Activated CD4-positive, alpha-beta memory T cell treated with anti-CD3 and anti-CD28 coated beads for 36 hours (primary cell): ENCODE data around the gene JADE3. TPM values are rescaled to one million over a fixed set of nuclear protein-coding genes. Genes with fewer than 3 reads are reported as not detected.

Source experiments
- CTCF ChIA-PET: fragments of 350-600 bp; sonication (Branson Sonifier 250); formaldehyde crosslinking; loops from one replicate; lab custom pipeline; 2021; ENCODE audit warnings: antibody characterized with exemption, inconsistent platforms; lab: Charles Lee
- POLR2A ChIA-PET: fragments of 350-600 bp; sonication (Branson Sonifier 250); formaldehyde crosslinking; loops from one replicate; lab custom pipeline; 2021; ENCODE audit warnings: antibody characterized with exemption; lab: Charles Lee
- DNase-seq: peaks from one replicate; pipeline ENCODE4 v3.0.0-alpha.2; 2020
- H3K27ac Mint-ChIP-seq: one replicate; pipeline ENCODE4 v1.8.0; 2021; ENCODE audit warnings: mixed read lengths
- H3K27me3 Mint-ChIP-seq: one replicate; pipeline ENCODE4 v1.8.0; 2021; ENCODE audit warnings: mixed read lengths
- H3K36me3 Mint-ChIP-seq: one replicate; pipeline ENCODE4 v1.8.0; 2021; ENCODE audit warnings: mixed read lengths
- H3K4me1 Mint-ChIP-seq: one replicate; pipeline ENCODE4 v1.8.0; 2021; ENCODE audit warnings: low read depth, mixed read lengths
- H3K4me3 Mint-ChIP-seq: one replicate; pipeline ENCODE4 v1.8.0; 2021; ENCODE audit warnings: mild to moderate bottlenecking, mixed read lengths
- H3K9me3 Mint-ChIP-seq: one replicate; pipeline ENCODE4 v1.8.0; 2021; ENCODE audit warnings: mixed read lengths
- intact Hi-C: fragments of 100-400 bp; cut with micrococcal nuclease; formaldehyde crosslinking; loops from one replicate; pipeline ENCODE4 v1.15.1; 2023
- total RNA-seq, 2 experiments: library from RNA; stranded (reverse); gene quantifications; one replicate each; pipeline ENCODE4 v1.2.3, GENCODE V29; 2021

JADE3 gene
- 1 to 10 TPM; 1.4 to 1.5 TPM for total RNA-seq

DNA sequence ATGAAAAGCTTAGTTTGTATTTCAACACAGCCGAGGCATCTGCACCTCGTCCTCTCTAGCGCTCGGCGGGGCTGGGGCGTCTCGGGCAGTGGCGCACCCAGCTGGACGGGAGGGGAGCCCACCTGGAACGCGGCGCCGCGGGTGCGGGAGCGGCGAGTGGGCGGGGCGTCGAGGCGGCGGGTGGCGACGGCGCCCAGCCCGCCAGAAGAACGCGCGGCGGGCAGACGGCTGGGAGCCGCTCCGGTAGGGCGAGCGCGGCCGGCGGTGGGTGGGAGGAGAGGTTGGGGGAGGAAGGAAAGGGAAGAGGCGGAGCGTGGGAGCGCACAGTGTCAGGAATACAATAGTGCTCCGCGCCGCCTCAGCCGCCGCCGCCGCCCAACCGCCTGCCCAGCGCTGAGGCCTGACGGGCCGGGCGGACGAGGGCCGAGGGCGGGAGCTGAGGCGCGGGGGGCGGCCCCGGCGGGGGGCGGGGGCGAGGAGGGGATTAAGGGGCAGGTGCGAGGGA, at the start of gene JADE3:
Gene JADE3, plus strand, starts transcription at position 324 of the 505 bp plus-strand sequence. CDS start 72,474 bp downstream, outside the sequence.
- ChIA-PET CTCF (interaction anchor here (0.6 to 1.2 kb wide), 2 partner anchors 73 to 111 kb away, joined by 3 read pairs; no protein-coding TSS in a partner anchor), POLR2A (no interaction called here)
- peaks cover 21% of the 10 kb centered on the region for H3K27me3 Mint-ChIP-seq
- intact Hi-C loops, result no loop called here
- H3K4me3 Mint-ChIP-seq, result peak within 1 kb of the TSS; percentile 72
- no peaks in the 10 kb centered on the region for H3K36me3 Mint-ChIP-seq
- no peak within 1 kb of the TSS for H3K27ac Mint-ChIP-seq
- peak; percentile 33 for DNase-seq
- H3K9me3 Mint-ChIP-seq, result no peaks in the 10 kb centered on the region
- peaks cover 12% of the 10 kb centered on the region for H3K4me1 Mint-ChIP-seq

DNA sequence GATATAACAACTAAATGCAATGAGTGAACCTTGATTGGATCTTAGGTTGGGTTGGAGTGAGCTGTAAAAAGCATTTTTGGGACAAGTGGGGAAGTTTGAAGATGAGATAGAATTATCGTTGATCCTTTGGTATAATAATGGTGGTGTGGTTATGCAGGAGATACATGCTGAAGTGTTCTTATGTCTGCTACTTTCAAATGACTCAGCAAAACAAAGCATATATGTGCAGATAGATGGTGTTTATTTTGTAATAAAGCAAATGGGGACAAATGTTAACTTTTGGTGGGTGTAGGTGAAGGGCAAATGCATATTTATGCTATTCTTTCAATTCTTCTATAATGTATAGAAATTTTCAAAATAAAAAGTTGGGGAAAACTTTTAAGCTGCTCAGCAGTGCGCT, 49.1 kb upstream of the JADE3 start:
- intact Hi-C loops, result no loop called here
- no peak for DNase-seq
- no peak overlapping the region for H3K27ac Mint-ChIP-seq
- H3K4me3 Mint-ChIP-seq, result no peak overlapping the region
- no peaks in the 10 kb centered on the region for H3K9me3 Mint-ChIP-seq
- no peaks in the 10 kb centered on the region for H3K27me3 Mint-ChIP-seq
- peaks cover 8% of the 10 kb centered on the region for H3K36me3 Mint-ChIP-seq
- CTCF ChIA-PET, result no interaction called here
- no peaks in the 10 kb centered on the region for H3K4me1 Mint-ChIP-seq
- POLR2A ChIA-PET, result no interaction called here

DNA sequence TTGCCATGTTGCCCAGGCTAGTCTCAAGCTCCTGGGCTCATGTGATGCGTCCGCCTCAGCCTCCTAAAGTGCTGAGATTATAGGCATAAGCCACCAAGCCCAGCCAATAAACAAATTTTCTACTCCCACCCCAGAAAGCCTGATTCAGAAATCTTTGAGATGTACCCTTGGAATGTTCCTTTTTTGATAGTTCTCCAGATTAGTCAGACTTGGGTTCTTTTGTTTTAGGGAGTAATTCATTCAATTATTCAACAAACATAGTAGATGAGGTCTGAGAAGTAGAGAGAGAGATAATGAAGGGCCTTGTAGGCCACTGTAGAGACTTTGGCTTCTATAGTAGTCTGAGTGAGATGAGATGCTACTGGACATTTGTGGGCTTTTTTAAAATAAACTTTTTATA, 47.6 kb upstream of the JADE3 start:
- H3K4me1 Mint-ChIP-seq, result no peaks in the 10 kb centered on the region
- ChIA-PET POLR2A (no interaction called here), CTCF (no interaction called here)
- intact Hi-C loops, result no loop called here
- H3K27me3 Mint-ChIP-seq, result no peaks in the 10 kb centered on the region
- DNase-seq, result no peak
- no peak overlapping the region for H3K4me3 Mint-ChIP-seq
- peaks cover 8% of the 10 kb centered on the region for H3K36me3 Mint-ChIP-seq
- no peaks in the 10 kb centered on the region for H3K9me3 Mint-ChIP-seq
- no peak overlapping the region for H3K27ac Mint-ChIP-seq

DNA sequence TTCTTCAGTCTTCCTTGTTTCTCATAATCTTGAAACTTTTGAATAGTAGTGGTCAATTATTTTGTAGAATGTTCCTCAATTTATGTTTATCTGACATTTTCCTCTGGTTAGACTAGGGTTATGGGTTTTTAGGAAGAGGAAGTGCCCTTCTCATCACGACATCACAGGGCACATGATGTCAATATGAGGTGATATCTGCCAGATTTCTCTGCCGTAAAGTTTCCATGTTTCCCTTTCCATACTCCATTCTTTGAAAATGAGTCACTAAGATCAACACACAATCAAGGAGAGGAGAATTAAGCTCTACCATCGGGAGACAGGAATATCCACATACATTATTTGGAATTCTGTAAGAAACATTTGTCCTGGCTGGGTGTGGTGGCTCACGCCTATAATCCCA, 46.9 kb upstream of the JADE3 start:
- Mint-ChIP-seq H3K4me3 (no peak overlapping the region), H3K4me1 (no peaks in the 10 kb centered on the region), H3K27me3 (no peaks in the 10 kb centered on the region), H3K9me3 (no peaks in the 10 kb centered on the region), H3K27ac (no peak overlapping the region), H3K36me3 (peaks cover 6% of the 10 kb centered on the region)
- ChIA-PET CTCF (no interaction called here), POLR2A (no interaction called here)
- intact Hi-C loops, result no loop called here
- no peak for DNase-seq

DNA sequence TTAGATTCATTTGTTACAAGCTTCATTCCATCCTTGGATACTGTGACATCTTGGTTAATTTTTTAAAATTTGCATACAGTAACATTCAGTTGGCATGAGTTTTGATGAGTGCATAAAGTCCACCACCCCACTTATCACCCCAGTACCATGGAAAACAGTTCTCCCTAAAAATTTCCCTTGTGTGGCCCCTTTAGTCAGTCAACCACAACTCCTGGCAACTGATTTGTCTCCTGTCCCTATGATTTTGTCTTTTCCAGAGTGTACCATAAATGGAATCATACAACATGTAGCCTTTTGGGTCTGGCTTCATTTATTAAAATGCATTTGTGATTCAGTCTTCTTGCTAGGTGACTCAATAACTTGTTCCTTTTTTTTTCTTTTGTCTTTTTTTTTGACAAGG, 45.5 kb upstream of the JADE3 start:
- no peak for DNase-seq
- CTCF ChIA-PET, result no interaction called here
- Mint-ChIP-seq H3K27ac (no peak overlapping the region), H3K9me3 (no peaks in the 10 kb centered on the region), H3K36me3 (peaks cover 6% of the 10 kb centered on the region), H3K4me1 (peaks cover 2% of the 10 kb centered on the region), H3K4me3 (no peak overlapping the region), H3K27me3 (no peaks in the 10 kb centered on the region)
- intact Hi-C loops, result no loop called here
- POLR2A ChIA-PET, result no interaction called here

DNA sequence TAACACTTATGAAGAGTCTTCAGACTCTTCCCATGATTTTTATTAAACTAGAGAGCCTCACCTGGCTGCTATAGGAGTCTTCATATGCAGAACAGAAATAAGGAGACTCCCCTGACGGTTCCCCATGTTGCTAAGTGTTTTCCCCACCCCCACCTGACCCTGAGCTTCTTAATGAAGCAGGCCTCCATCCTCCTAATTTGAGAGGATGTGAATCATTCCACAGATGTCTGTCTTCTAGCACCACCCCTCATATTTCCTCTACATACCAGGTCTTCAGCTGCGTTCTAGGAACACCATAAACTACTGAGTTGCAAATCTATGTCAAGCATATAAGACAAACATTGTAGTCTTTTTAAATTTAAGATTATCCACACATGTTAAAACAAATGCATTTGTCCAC, 38.5 kb upstream of the JADE3 start:
- DNase-seq, result no peak
- POLR2A ChIA-PET, result no interaction called here
- Mint-ChIP-seq H3K36me3 (no peaks in the 10 kb centered on the region), H3K4me3 (no peak overlapping the region), H3K4me1 (peaks cover 6% of the 10 kb centered on the region), H3K9me3 (no peaks in the 10 kb centered on the region), H3K27me3 (no peaks in the 10 kb centered on the region), H3K27ac (no peak overlapping the region)
- CTCF ChIA-PET, result no interaction called here
- intact Hi-C loops, result no loop called here

DNA sequence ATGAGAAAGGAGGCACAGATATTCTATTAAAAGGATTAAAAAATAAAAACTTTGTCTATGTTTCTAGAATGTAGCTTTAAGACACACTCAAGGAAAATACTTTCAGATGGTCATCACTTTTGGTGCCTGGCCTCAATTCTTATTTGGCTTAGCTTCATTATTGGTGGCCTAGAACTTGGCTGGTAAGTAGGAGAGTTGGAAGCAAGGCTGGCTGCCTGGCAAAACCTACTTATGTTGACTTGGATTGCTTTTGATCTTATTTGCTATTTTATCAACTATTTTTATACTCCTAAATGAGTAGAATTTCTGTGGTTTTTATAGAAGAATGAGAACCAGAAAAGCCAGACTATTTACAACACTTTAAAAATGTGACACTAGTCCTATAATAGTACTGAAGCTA, 35.3 kb upstream of the JADE3 start:
- POLR2A ChIA-PET, result no interaction called here
- Mint-ChIP-seq H3K36me3 (peaks cover 1% of the 10 kb centered on the region), H3K9me3 (no peaks in the 10 kb centered on the region), H3K4me3 (no peak overlapping the region), H3K27ac (no peak overlapping the region), H3K27me3 (no peaks in the 10 kb centered on the region), H3K4me1 (peaks cover 4% of the 10 kb centered on the region)
- no peak for DNase-seq
- intact Hi-C loops, result no loop called here
- CTCF ChIA-PET, result no interaction called here

DNA sequence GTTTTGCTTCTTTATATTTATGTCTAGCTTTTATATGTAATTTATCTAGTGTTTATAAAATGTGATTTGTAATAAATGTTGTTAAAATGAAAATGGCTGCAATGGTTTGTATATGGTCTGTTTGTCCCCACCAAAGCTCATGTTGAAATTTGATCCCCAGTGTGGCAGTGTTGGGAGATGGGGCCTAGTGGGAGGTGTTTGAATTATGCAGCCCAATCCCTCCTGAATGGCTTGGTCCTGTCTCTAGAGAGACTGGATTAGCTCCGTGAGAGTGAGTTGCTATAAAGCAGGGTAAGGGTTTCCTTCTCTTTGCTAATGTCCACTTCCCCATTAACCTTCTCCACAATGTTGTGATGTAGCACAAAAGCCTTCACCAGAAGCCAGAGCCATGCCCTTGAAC, 30.0 kb upstream of the JADE3 start:
- H3K27me3 Mint-ChIP-seq, result no peaks in the 10 kb centered on the region
- no peaks in the 10 kb centered on the region for H3K4me1 Mint-ChIP-seq
- POLR2A ChIA-PET, result no interaction called here
- H3K36me3 Mint-ChIP-seq, result peaks cover 2% of the 10 kb centered on the region
- no peak for DNase-seq
- CTCF ChIA-PET, result interaction anchor here (0.8 kb wide), 1 partner anchor 22 kb away, joined by 3 read pairs; no protein-coding TSS in a partner anchor
- H3K4me3 Mint-ChIP-seq, result no peak overlapping the region
- no peak overlapping the region for H3K27ac Mint-ChIP-seq
- intact Hi-C loops, result no loop called here
- H3K9me3 Mint-ChIP-seq, result no peaks in the 10 kb centered on the region

DNA sequence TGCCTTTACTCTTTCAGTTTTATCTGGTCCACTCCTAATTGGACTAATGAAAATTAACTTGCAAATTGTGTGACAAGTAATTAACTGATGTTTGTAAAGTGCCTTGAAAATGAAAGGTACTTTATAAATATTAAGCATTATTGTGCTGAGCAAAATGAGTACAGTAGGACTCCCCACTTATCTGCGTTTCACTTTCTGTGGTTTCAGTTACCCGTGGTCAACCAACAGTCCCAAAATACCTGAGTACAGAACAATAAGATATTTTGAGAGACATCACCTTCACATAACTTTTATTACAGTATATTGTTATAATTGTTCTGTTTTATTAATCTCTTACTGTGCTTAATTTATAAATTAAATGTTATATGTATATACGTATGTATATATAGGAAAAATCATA, 27.4 kb upstream of the JADE3 start:
- no peak for DNase-seq
- Mint-ChIP-seq H3K27me3 (no peaks in the 10 kb centered on the region), H3K9me3 (no peaks in the 10 kb centered on the region), H3K4me3 (no peak overlapping the region), H3K4me1 (no peaks in the 10 kb centered on the region), H3K27ac (no peak overlapping the region), H3K36me3 (peaks cover 2% of the 10 kb centered on the region)
- CTCF ChIA-PET, result no interaction called here
- POLR2A ChIA-PET, result no interaction called here
- intact Hi-C loops, result no loop called here

DNA sequence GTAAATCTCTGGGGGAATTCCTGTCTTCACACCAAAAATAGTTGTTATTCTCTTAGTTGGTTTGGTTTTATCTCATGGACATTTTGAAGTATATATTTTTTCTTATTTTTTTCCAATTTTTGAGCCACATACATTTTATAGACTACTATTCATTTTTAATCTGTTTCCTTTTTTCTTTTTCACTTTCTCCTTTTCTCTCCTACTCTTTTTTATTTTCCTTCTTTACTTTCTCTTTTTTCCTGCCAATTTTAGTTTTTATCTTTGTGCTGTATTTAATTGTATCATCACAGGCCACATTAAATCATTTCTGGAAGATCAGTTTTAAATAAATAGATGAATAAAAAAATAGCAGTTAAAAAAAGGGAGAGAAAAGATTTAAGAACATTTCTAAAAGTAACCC, 14.0 kb upstream of the JADE3 start:
- H3K9me3 Mint-ChIP-seq, result no peaks in the 10 kb centered on the region
- no peak for DNase-seq
- H3K27ac Mint-ChIP-seq, result no peak overlapping the region
- ChIA-PET POLR2A (no interaction called here), CTCF (no interaction called here)
- no peak overlapping the region for H3K4me3 Mint-ChIP-seq
- no peaks in the 10 kb centered on the region for H3K36me3 Mint-ChIP-seq
- intact Hi-C loops, result no loop called here
- no peaks in the 10 kb centered on the region for H3K4me1 Mint-ChIP-seq
- H3K27me3 Mint-ChIP-seq, result peaks cover 4% of the 10 kb centered on the region

DNA sequence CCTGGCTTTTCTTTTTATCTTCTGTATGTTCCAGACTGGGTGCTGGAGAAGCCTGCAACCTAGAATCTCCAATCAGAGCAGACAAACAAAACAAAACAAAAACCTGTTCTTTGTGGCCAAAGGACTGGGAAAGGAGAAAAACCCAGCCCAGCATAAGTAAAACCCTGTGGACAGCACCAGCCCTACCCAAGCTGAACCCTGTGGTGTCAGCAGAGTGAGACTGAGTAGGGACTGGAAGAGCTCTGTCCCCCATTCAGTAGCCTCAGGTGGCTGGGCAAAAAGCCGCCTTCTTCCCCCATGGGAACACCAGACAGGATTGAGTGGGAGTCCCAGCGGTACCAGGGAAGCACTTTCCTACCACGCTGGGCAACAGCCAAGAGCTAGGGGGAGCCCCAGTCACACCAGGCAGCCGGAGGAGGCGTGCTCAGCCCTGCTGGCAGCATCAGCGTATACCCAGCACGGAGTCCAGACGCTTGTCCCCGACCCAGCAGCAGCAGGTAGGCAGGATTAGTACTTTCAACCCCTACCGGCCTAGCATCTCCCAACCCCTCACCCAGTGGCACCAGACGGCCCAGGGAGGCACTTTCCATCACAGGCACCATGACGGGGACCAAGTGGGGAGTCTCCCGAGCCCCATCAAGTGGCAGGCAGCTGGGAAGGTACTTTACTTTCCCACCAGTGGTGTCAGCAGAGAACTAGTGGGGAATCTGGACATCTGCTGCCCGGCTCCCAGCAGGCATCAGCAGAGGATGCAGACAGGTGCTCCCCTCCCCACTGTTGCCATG, 8.6 kb upstream of the JADE3 start:
- Mint-ChIP-seq H3K27ac (no peak overlapping the region), H3K27me3 (no peaks in the 10 kb centered on the region), H3K4me1 (no peaks in the 10 kb centered on the region), H3K4me3 (peak overlapping the region; percentile 60), H3K36me3 (no peaks in the 10 kb centered on the region), H3K9me3 (no peaks in the 10 kb centered on the region)
- DNase-seq, result peak; percentile 73
- POLR2A ChIA-PET, result no interaction called here
- CTCF ChIA-PET, result interaction anchor here (0.6 to 3.2 kb wide), 14 partner anchors 11 to 190 kb away, joined by 3 to 23 read pairs (median 4); no protein-coding TSS in a partner anchor
- intact Hi-C loops, result loop anchor here (1.0 to 2.0 kb wide), 3 partner anchors 75 to 189 kb away; no protein-coding TSS in a partner anchor

DNA sequence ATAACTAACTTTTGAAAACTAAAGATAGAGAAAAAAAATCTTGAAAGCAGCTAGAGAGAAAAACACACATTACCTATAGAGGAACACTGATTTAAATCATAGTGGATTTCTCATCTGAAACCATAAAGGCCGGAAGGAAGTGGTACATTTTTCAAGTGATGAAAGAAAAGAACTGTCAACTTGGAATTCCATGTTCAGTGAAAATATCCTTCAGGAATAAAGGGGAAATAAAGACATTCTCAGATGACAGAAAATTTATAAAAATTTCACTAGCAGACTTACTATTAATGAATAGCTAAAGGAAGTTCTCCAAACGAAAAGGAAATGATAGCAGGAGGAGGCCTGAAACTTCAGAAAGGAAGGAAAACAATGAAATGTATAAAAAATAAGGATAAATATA, 7.6 kb upstream of the JADE3 start:
- CTCF ChIA-PET, result interaction anchor here (1.0 to 3.2 kb wide), 7 partner anchors 10 to 189 kb away, joined by 3 to 23 read pairs (median 10); no protein-coding TSS in a partner anchor
- intact Hi-C loops, result loop anchor here (2.0 kb wide), 1 partner anchor 126 kb away; no protein-coding TSS in a partner anchor

More for the DNA sequence above, 7.6 kb upstream of the JADE3 start:
- DNase-seq, result no peak
- no peaks in the 10 kb centered on the region for H3K9me3 Mint-ChIP-seq
- no peak overlapping the region for H3K27ac Mint-ChIP-seq
- no peaks in the 10 kb centered on the region for H3K27me3 Mint-ChIP-seq
- POLR2A ChIA-PET, result no interaction called here
- H3K36me3 Mint-ChIP-seq, result no peaks in the 10 kb centered on the region
- H3K4me3 Mint-ChIP-seq, result no peak overlapping the region
- H3K4me1 Mint-ChIP-seq, result no peaks in the 10 kb centered on the region
